Measurements from ENCODE around the gene GLI3. TPM values are rescaled to one million over a fixed set of nuclear protein-coding genes. Genes with fewer than 3 reads are reported as not detected.

The GLI3 gene
- total and polyA plus RNA-seq, 2 of the 4 experiments (the other 2 are of a cell fraction) = 1.3 to 3.9 TPM

GRCh38 chr7:41967156-41967555, 269.9 kb downstream of the GLI3 start:
- H3K56ac ChIP-seq (ENCODE audit: extremely low read depth, insufficient read depth, low read length) = no peak overlapping the region
- peaks cover 3% of the 10 kb centered on the region; the same call in 1 of the 2 replicates for H3K9me1 ChIP-seq (ENCODE audit: insufficient read depth, low read length)
- H2BK15ac ChIP-seq (ENCODE audit: low read depth, low read length) = no peak overlapping the region
- in situ Hi-C loops (cut with MboI; ENCODE audit: low sequenced_read_pairs) (no loop called here), intact Hi-C loops (cut with micrococcal nuclease) (no loop called here), dilution Hi-C loops (cut with HindIII; ENCODE audit: low sequenced_read_pairs, unreplicated experiment) (no loop called here)
- no peak overlapping the region for H2BK20ac ChIP-seq (ENCODE audit: low read depth, low read length)
- no peak overlapping the region for H4K5ac ChIP-seq (ENCODE audit: low read depth, low read length)
- TF ChIP-seq USF2 (IDR thresholded peaks at IDR 0.05; ENCODE audit: low read depth, low read length) = no peak
- TF ChIP-seq CEBPB (IDR thresholded peaks at IDR 0.05; ENCODE audit: low read depth, low read length) = peak; percentile 69; the same call in 1 of the 2 replicates
- peak; percentile 79; the same call in 1 of the 2 replicates for TF ChIP-seq FOS (IDR thresholded peaks at IDR 0.05; ENCODE audit: low read depth, low read length)
- H3K79me1 ChIP-seq (ENCODE audit: low read depth in 1 of 2, low read length in 2 of 2) = no peaks in the 10 kb centered on the region
- no peak overlapping the region for H2AK9ac ChIP-seq (replicated peaks; ENCODE audit: low read depth, low read length, poor library complexity)
- no peak overlapping the region for H3K23ac ChIP-seq (ENCODE audit: low read depth, low read length)
- H3K14ac ChIP-seq (replicated peaks; ENCODE audit: low read depth, low read length) = no peak overlapping the region
- no CpG with 5 or more reads among the region's 3 CpGs for WGBS, 2 experiments (ENCODE audit: extremely low coverage in 2 of 2, insufficient read length in 1 of 2)
- no peak overlapping the region for H4K91ac ChIP-seq (ENCODE audit: insufficient read depth, low read depth, low read length)
- ATAC-seq (ENCODE audit: low read depth) (peak; percentile 83), DNase-seq (peak; percentile 72)
- no peak overlapping the region for H2AK5ac ChIP-seq (ENCODE audit: low read depth, low read length)
- H3K9ac ChIP-seq (ENCODE audit: low read depth, low read length) = no peak overlapping the region
- no peak overlapping the region for H2BK120ac ChIP-seq (ENCODE audit: low read depth, low read length)
- H3K36me3 ChIP-seq (ENCODE audit: control insufficient read depth, insufficient read depth, low read length) = peaks cover 50% of the 10 kb centered on the region
- H3K4me3 ChIP-seq (ENCODE audit: insufficient read depth, low read depth, low read length) = no peak overlapping the region
- BruUV-seq (replicated peaks) = no TSS peak
- no peak overlapping the region for H2BK5ac ChIP-seq (ENCODE audit: low read depth, low read length, poor library complexity, severe bottlenecking)
- H3K27me3 ChIP-seq (ENCODE audit: control insufficient read depth, insufficient read depth, low read length) = no peaks in the 10 kb centered on the region
- peaks cover 7% of the 10 kb centered on the region for H3K4me1 ChIP-seq (ENCODE audit: control insufficient read depth, insufficient read depth, low read length)
- no peak overlapping the region for H3K4ac ChIP-seq (ENCODE audit: low read depth, low read length)
- no peak overlapping the region for H4K8ac ChIP-seq (ENCODE audit: low read depth in 2 of 2, low read length in 2 of 2)
- CTCF ChIA-PET = interaction anchor here (1.2 kb wide), 1 partner anchor 16 kb away, joined by 3 read pairs; no protein-coding TSS in a partner anchor
- H4K20me1 ChIP-seq (ENCODE audit: insufficient read depth, low read length) = no peaks in the 10 kb centered on the region; the same call in 1 of the 2 replicates
- H3K9me3 ChIP-seq (ENCODE audit: control insufficient read depth, insufficient read depth, low read length) = no peaks in the 10 kb centered on the region
- no peak overlapping the region for H2AFZ ChIP-seq (replicated peaks; ENCODE audit: low read length, poor library complexity)
- H3K18ac ChIP-seq (ENCODE audit: low read depth, low read length) = no peak overlapping the region
- peak overlapping the region; percentile 20; the same call in 1 of the 2 replicates for H3K4me2 ChIP-seq (ENCODE audit: low read depth, low read length)
- H3K27ac ChIP-seq (ENCODE audit: insufficient read depth, low read length) = peak overlapping the region; percentile 21; the same call in 1 of the 2 replicates
- POLR2A ChIA-PET (ENCODE audit: unreplicated experiment) = no interaction called here

Data from IMR-90 (cell line).